ENCODE data around the gene OTOA.
"Not testable (repeated sequence)": the region's sequence is repeated elsewhere in the genome, so short reads cannot be mapped to it uniquely, and the experiment has no call there.

The OTOA gene

DNA sequence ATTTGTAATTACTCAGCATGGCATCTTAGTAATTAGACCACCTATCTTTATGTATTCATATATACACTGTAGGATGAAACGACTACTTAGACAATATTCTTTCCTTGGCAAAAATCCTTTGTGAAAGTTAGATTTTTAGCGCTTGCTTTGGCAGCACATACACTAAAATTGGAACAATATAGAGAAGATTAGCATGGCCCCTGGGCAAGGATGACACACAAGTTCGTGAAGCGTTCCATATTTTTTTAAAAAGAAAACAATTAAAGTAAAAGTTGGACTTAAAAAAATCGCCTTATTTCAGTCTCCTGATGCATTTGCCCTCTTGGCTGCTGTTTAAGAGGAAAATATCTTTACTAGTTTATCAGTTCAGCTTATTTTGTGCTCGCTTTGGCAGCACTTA lies 21.9 kb upstream of the OTOA start:
- no peak overlapping the region for H3K27ac ChIP-seq (ENCODE audit: low read depth, low read length, severe bottlenecking)
- H3K4me1 ChIP-seq (ENCODE audit: control insufficient read depth, insufficient read depth, low read length, poor library complexity, severe bottlenecking) = no peaks in the 10 kb centered on the region
- WGBS, 2 experiments (ENCODE audit: insufficient coverage in 2 of 2) = 95 to 100% methylated on average over 2 to 4 of the region's 6 CpGs
- H3K36me3 ChIP-seq (ENCODE audit: control insufficient read depth, insufficient read depth, low read length) = peaks cover 4% of the 10 kb centered on the region
- no peak overlapping the region for H3K4me3 ChIP-seq (ENCODE audit: extremely low read depth, insufficient read depth, low read length, poor library complexity, severe bottlenecking)
- no peaks in the 10 kb centered on the region for H3K9me3 ChIP-seq (ENCODE audit: control insufficient read depth, low read length)

DNA sequence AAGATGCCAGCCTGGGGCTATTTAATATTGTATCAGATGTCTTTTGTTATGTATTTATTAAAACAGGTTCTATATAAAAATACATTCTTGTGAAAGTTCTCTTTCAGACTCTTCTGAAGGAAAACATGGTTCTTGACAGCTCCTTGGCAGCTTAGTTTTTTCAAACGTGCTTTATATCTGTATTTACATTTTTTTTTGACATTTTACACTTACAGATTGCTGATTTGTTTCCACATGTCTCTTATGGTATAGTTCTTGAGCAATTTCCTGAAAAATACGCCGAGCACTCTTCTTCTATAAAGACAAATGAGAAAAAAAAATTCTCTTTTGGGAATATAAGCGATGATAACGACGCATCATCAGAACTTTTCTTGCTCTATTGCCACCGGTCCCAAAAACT lies 20.9 kb upstream of the OTOA start:
- Histone ChIP-seq H3K9me3 (ENCODE audit: control insufficient read depth, low read length) (no peaks in the 10 kb centered on the region), H3K27ac (ENCODE audit: low read depth, low read length, severe bottlenecking) (no peak overlapping the region), H3K4me3 (ENCODE audit: extremely low read depth, insufficient read depth, low read length, poor library complexity, severe bottlenecking) (no peak overlapping the region), H3K36me3 (ENCODE audit: control insufficient read depth, insufficient read depth, low read length) (peaks cover 8% of the 10 kb centered on the region), H3K4me1 (ENCODE audit: control insufficient read depth, insufficient read depth, low read length, poor library complexity, severe bottlenecking) (no peaks in the 10 kb centered on the region)
- WGBS, 2 experiments (ENCODE audit: insufficient coverage in 2 of 2) = no CpG with 5 or more reads among the region's 7 CpGs

DNA sequence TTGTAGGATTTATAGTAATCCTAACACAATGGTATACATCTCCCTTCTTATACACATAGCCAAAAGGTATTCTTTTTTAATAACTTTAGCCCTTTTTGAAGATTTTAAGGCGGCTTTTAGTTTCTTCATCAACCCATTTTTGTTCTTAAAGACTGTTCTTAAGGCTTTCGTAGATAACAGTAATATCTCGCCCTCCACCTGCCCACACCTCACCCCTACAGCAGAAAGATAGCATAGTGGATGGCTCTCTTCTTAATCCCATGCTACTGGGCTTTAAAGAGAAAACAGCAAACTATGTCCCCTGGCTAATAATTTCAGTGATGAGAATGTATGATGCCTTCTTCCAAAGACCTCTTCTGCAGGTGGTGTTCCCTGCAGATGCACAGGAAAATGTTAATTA lies 20.0 kb upstream of the OTOA start:
- no peaks in the 10 kb centered on the region for H3K9me3 ChIP-seq (ENCODE audit: control insufficient read depth, low read length)
- 100% methylated on average over 2 of the region's 3 CpGs; no CpG with 5 or more reads in 1 of the 2 experiments for WGBS, 2 experiments (ENCODE audit: insufficient coverage in 2 of 2)
- no peak overlapping the region for H3K4me3 ChIP-seq (ENCODE audit: extremely low read depth, insufficient read depth, low read length, poor library complexity, severe bottlenecking)
- peaks cover 14% of the 10 kb centered on the region for H3K36me3 ChIP-seq (ENCODE audit: control insufficient read depth, insufficient read depth, low read length)
- H3K27ac ChIP-seq (ENCODE audit: low read depth, low read length, severe bottlenecking) = no peak overlapping the region
- H3K4me1 ChIP-seq (ENCODE audit: control insufficient read depth, insufficient read depth, low read length, poor library complexity, severe bottlenecking) = no peaks in the 10 kb centered on the region

DNA sequence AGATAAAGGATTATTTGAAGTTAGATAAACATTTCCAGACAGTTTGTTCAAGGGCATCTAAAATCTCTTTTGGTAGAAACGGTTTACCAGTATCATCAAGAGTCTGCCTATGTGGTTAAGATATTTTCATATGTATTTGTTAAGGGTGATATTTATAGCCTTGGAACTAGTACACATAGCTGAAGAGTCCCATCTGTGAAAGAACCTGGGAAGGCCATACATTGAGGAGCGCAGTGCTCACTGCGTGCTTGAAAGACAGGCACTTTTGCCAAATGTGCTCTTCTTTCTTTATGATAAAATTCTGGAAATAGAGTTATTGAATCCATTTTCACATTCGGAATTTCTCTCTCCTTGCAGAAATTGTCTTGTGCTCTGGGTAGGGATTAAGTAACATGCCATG lies 19.1 kb upstream of the OTOA start:
- no peak overlapping the region for H3K4me3 ChIP-seq (ENCODE audit: extremely low read depth, insufficient read depth, low read length, poor library complexity, severe bottlenecking)
- H3K4me1 ChIP-seq (ENCODE audit: control insufficient read depth, insufficient read depth, low read length, poor library complexity, severe bottlenecking) = no peaks in the 10 kb centered on the region
- no peaks in the 10 kb centered on the region for H3K9me3 ChIP-seq (ENCODE audit: control insufficient read depth, low read length)
- H3K27ac ChIP-seq (ENCODE audit: low read depth, low read length, severe bottlenecking) = no peak overlapping the region
- 92 to 100% methylated on average over 1 to 2 of the region's 4 CpGs for WGBS, 2 experiments (ENCODE audit: insufficient coverage in 2 of 2)
- H3K36me3 ChIP-seq (ENCODE audit: control insufficient read depth, insufficient read depth, low read length) = peaks cover 19% of the 10 kb centered on the region

DNA sequence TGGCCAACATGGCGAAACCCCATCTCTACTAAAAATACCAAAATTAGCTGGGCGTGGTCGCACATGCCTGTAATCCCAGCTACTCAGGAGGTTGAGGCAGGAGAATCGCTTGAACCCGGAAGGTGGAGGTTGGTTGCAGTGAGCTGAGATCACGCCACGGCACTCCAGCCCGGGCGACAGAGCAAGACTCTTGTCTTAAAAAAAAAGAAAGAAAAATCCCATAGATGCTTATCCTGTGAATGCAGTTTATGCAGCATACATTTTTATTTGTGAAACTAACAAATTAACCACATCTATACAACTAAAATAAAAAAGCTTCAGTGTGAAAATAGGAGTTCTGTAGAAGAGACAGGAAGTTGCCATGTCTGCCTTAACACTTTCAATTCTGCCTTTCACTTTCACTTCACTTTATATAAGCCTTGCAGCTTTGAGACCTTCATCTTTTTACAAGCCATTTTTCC lies 18.5 kb upstream of the OTOA start:
- H3K36me3 ChIP-seq (ENCODE audit: control insufficient read depth, insufficient read depth, low read length) = peaks cover 19% of the 10 kb centered on the region
- WGBS, 2 experiments (ENCODE audit: insufficient coverage in 2 of 2) = 83 to 95% methylated on average over 2 to 4 of the region's 9 CpGs
- no peaks in the 10 kb centered on the region for H3K9me3 ChIP-seq (ENCODE audit: control insufficient read depth, low read length)
- H3K4me1 ChIP-seq (ENCODE audit: control insufficient read depth, insufficient read depth, low read length, poor library complexity, severe bottlenecking) = no peaks in the 10 kb centered on the region
- H3K27ac ChIP-seq (ENCODE audit: low read depth, low read length, severe bottlenecking) = no peak overlapping the region
- no peak overlapping the region for H3K4me3 ChIP-seq (ENCODE audit: extremely low read depth, insufficient read depth, low read length, poor library complexity, severe bottlenecking)

DNA sequence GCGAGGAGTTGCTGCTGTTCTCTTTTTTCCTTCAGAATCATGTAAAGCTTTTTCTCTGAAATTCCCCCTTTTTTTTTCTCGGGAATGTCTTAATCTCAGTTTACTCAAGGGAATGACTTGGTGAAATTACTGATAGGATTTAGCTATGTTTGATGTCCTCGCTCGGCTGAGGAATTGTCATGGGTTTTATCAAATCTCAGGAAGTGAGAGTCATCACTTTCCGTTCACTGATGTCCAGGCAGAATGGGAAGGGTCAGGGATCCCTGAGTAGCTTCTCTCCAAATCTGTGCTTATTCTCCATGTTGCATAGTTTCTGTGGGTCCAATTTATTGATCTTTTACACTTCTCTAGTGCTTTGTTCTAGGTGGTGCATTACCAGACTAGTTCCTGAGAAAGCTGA lies 17.7 kb upstream of the OTOA start:
- no peak overlapping the region for H3K4me3 ChIP-seq (ENCODE audit: extremely low read depth, insufficient read depth, low read length, poor library complexity, severe bottlenecking)
- 83 to 86% methylated on average over 2 to 4 of the region's 5 CpGs for WGBS, 2 experiments (ENCODE audit: insufficient coverage in 2 of 2)
- no peaks in the 10 kb centered on the region for H3K9me3 ChIP-seq (ENCODE audit: control insufficient read depth, low read length)
- no peaks in the 10 kb centered on the region for H3K4me1 ChIP-seq (ENCODE audit: control insufficient read depth, insufficient read depth, low read length, poor library complexity, severe bottlenecking)
- H3K27ac ChIP-seq (ENCODE audit: low read depth, low read length, severe bottlenecking) = no peak overlapping the region
- H3K36me3 ChIP-seq (ENCODE audit: control insufficient read depth, insufficient read depth, low read length) = peaks cover 19% of the 10 kb centered on the region

DNA sequence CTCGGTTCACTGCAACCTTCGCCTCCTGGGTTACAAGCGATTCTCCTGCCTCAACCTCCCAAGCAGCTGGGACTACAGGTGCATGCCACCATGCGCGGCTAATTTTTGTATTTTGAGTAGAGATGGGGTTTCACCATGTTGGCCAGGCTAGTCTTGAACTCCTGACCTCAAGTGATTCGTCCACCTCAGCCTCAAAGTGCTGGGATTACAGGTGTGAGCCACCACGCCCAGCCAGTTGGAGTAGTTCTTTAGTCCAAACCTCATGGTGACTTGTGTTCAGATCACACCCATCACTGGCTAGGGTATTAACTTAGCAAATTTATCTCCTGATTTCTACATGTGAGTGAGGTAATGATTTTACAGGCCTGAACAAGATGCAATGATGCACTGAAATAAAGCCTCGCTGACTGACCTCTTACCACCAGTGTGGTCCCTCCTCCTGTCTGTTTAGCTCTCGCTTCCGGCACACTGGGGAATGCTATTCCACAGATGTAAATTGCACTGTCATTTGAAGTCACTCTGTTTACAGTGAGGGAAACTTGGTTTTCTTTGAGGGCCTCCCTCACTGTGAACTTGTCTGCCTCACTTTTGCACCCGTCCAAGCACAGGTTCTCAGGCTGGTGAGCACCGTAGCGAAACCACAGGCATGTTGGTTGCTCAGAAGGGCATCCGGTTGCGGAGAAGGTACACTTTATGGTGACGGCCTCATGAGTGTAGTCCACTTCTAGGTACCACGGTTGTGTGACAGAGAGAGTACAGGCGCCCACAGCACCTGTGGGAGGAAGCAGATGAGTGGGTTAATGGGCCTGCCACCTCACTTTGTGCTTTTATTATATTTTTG lies 16.8 kb upstream of the OTOA start:
- 92 to 93% methylated on average over 11 to 16 of the region's 18 CpGs for WGBS, 2 experiments (ENCODE audit: insufficient coverage in 2 of 2)
- H3K27ac ChIP-seq (ENCODE audit: low read depth, low read length, severe bottlenecking) = no peak overlapping the region
- no peak overlapping the region for H3K4me3 ChIP-seq (ENCODE audit: extremely low read depth, insufficient read depth, low read length, poor library complexity, severe bottlenecking)
- peaks cover 19% of the 10 kb centered on the region for H3K36me3 ChIP-seq (ENCODE audit: control insufficient read depth, insufficient read depth, low read length)
- H3K4me1 ChIP-seq (ENCODE audit: control insufficient read depth, insufficient read depth, low read length, poor library complexity, severe bottlenecking) = no peaks in the 10 kb centered on the region
- H3K9me3 ChIP-seq (ENCODE audit: control insufficient read depth, low read length) = no peaks in the 10 kb centered on the region

DNA sequence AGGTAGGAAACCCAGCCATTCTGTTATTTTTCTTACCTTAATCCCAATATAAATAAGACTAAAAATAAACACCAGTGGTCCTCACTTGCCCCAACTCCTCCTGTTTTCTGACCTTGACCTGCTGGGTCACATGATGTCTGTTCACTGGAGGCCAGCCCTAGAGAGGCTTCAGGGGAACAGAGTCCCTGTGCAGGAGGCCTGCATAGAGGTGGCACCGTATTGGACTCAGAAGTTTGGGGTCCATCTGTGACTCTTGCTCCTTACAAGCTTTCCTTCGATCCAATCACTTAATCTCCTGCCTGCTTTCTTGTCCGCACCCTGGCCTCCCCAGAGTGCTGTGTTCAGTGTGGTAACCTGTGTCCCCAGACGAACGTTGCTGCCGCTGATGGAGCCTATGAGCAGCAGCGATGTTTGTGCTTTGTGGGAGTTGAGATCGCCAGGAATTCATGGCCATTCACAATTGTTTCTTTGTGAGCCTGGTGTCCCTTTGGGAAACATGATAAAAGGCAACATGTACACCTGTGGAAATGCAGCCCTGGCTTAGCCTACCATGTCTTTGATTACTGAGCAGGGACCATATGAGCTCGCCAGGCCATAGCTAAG lies 16.1 kb upstream of the OTOA start:
- H3K9me3 ChIP-seq (ENCODE audit: control insufficient read depth, low read length) = no peaks in the 10 kb centered on the region
- no peak overlapping the region for H3K4me3 ChIP-seq (ENCODE audit: extremely low read depth, insufficient read depth, low read length, poor library complexity, severe bottlenecking)
- no peaks in the 10 kb centered on the region for H3K4me1 ChIP-seq (ENCODE audit: control insufficient read depth, insufficient read depth, low read length, poor library complexity, severe bottlenecking)
- WGBS, 2 experiments (ENCODE audit: insufficient coverage in 2 of 2) = 83 to 90% methylated on average over 3 to 9 of the region's 9 CpGs
- H3K27ac ChIP-seq (ENCODE audit: low read depth, low read length, severe bottlenecking) = no peak overlapping the region
- peaks cover 19% of the 10 kb centered on the region for H3K36me3 ChIP-seq (ENCODE audit: control insufficient read depth, insufficient read depth, low read length)

DNA sequence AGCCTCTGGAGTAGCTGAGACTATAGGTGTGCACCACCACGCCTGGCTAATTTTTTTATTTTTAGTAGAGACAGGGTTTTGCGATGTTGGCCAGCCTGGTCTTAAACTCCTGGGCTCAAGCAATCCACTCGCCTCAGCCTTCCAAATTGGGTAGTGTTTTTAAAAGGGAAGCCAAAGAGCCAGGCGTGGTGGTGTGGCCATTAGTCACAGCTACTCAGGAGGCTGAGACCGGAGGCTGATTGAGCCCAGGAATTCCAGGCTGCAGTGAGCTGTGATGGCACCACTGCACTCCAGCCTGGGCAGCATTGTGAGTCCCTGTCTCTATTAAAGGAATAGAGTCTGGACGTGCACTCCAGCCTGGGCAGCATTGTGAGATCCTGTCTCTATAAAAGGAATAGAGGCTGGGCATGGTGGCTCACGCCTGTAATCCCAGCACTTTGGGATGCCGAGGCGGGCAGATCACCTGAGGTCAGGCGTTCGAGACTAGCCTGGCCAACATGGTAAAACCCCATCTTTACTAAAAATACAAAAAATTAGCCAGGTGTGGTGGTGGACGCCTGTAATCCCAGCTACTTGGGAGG lies 13.9 kb upstream of the OTOA start:
- not testable (repeated sequence) for H3K27ac ChIP-seq (ENCODE audit: low read depth, low read length, severe bottlenecking); H3K9me3 ChIP-seq (ENCODE audit: control insufficient read depth, low read length); H3K4me3 ChIP-seq (ENCODE audit: extremely low read depth, insufficient read depth, low read length, poor library complexity, severe bottlenecking); H3K4me1 ChIP-seq (ENCODE audit: control insufficient read depth, insufficient read depth, low read length, poor library complexity, severe bottlenecking)
- WGBS, 2 experiments (ENCODE audit: insufficient coverage in 2 of 2) = 94 to 97% methylated on average over 8 of the region's 12 CpGs
- H3K36me3 ChIP-seq (ENCODE audit: control insufficient read depth, insufficient read depth, low read length) = peaks cover 20% of the 10 kb centered on the region

DNA sequence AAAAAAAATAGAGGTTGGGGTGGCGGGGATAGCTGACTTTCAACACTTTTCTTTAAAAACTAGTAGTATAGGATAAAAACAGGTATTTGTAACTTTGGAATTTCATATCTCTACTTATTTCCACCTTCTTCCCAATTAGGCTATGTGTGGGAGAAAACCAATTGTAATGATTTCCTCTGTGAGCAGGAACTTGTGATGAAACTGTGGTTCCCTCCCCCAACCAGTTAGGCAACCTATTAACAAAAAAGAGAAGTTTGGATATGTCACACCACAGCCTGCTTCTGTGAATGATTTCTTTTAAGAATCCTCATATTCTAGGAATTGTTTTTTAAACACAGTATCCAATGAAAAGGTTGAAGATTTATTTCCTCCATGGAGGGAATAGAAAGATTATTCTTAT lies 13.2 kb upstream of the OTOA start:
- H3K4me1 ChIP-seq (ENCODE audit: control insufficient read depth, insufficient read depth, low read length, poor library complexity, severe bottlenecking) = no peaks in the 10 kb centered on the region
- WGBS, 2 experiments (ENCODE audit: insufficient coverage in 2 of 2) = no CpG with 5 or more reads among the region's 1 CpG
- no peaks in the 10 kb centered on the region for H3K9me3 ChIP-seq (ENCODE audit: control insufficient read depth, low read length)
- H3K27ac ChIP-seq (ENCODE audit: low read depth, low read length, severe bottlenecking) = no peak overlapping the region
- H3K4me3 ChIP-seq (ENCODE audit: extremely low read depth, insufficient read depth, low read length, poor library complexity, severe bottlenecking) = no peak overlapping the region
- peaks cover 25% of the 10 kb centered on the region for H3K36me3 ChIP-seq (ENCODE audit: control insufficient read depth, insufficient read depth, low read length)

DNA sequence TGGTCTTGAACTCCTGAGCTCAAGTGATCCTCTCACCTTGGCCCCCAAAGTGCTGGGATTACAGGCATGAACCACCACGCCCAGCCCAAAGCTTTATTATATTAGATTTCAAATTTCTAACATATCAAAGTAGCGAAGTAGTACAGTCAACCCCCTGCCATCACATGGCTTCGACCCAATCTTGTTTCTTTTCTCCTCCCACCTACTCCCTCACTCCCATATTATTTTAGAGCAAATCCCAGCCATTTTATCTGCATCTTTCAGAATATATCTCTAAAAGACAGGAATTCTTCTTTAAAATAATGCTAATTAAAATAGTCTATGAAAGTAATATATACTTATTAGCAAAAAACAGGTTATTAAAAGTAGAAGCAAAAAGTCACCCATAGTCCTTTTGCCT lies 12.3 kb upstream of the OTOA start:
- Histone ChIP-seq H3K4me3 (ENCODE audit: extremely low read depth, insufficient read depth, low read length, poor library complexity, severe bottlenecking) (no peak overlapping the region), H3K36me3 (ENCODE audit: control insufficient read depth, insufficient read depth, low read length) (peaks cover 25% of the 10 kb centered on the region), H3K27ac (ENCODE audit: low read depth, low read length, severe bottlenecking) (no peak overlapping the region), H3K9me3 (ENCODE audit: control insufficient read depth, low read length) (no peaks in the 10 kb centered on the region), H3K4me1 (ENCODE audit: control insufficient read depth, insufficient read depth, low read length, poor library complexity, severe bottlenecking) (no peaks in the 10 kb centered on the region)
- 75 to 96% methylated on average over 1 to 3 of the region's 3 CpGs for WGBS, 2 experiments (ENCODE audit: insufficient coverage in 2 of 2)
